GM12872 (cell line): ENCODE measurements around the gene CAMK1.

ENCODE experiments used
- CTCF ChIP-seq: IDR thresholded peaks from 3 replicates; pipeline ENCODE4 v1.5.1; 2011; ENCODE audit warnings: low read depth, mild to moderate bottlenecking, low read length, moderate library complexity; ENCODE audit not compliant: insufficient read depth

CAMK1 gene

GRCh38 chr3:9767418-9767817, 2.3 kb downstream of the CAMK1 start:
- TF ChIP-seq CTCF, result no peak

DNA sequence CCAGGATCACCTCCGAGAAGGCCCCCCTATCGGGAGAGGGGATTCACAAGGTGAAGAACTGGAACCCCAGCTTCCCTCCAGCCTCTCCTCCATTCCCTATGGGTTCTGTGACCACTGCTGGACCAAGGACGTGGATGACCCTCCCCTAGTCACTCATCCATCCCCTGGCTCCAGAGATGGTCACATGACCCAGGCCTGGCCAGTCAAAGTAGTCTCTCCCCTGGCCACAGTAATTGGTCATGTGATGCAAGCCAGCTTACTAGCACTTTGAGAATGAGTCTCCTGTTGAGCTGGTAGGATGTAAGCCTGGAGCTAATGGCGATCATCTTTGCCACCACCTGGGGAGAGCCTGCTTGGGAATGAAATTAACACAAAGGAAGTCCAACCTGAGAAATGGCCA, 3.9 kb downstream of the CAMK1 start:
- no peak for TF ChIP-seq CTCF

DNA sequence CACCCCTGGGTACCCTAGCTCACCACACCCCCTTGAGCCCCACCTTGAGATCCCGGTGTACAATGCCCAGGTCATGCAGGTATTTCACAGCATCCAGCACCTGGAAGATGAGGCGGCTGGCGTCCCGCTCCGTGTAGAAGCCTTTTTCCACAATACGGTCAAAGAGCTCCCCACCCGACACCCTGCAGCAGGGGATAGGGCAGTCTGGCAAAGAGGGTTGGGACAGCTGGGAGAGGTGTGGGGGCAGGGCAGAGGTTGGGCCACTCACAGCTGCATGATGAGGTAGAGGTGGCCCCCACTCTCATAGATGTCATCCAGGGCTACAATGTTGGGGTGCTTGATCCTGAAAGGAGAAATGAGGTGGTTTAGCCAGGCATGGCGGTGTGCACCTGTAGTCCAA, 6.9 kb downstream of the CAMK1 start:
- no peak for TF ChIP-seq CTCF

GRCh38 chr3:9761919-9762318, 7.8 kb downstream of the CAMK1 start:
- TF ChIP-seq CTCF, result no peak

- no peak for TF ChIP-seq CTCF
Measured at GRCh38 chr3:9760779-9761505, 8.8 kb downstream of the CAMK1 start.

DNA sequence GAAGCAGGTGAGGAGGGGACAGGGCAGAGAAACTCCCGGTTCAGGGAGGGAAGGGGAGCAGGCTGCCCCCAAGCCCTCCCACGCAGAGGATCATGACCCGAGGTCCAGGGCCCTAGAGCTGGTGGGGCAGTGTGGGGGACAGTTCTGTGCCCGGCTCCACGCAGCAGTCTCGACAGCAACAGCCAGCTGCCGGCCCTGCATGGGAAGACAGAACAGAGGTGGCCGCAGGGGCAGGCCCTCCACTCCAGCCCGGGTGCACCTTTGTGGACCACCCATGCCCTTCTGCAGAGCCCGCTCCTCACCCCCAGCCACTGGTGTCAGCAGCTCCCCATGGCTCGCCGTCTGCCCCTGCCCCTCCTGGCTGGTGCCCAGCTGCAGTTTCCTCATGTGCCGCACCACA, 12.3 kb downstream of the CAMK1 start:
- TF ChIP-seq CTCF, result no peak

GRCh38 chr3:9754678-9755077, 15.1 kb downstream of the CAMK1 start:
- no peak for TF ChIP-seq CTCF
